GM23338 (cell line): Measurements from ENCODE around the gene DHRSX. TPM values are rescaled to one million over a fixed set of nuclear protein-coding genes. Genes with fewer than 3 reads are reported as not detected.

Source experiments
- ATAC-seq: fragments of 200-7000 bp; cut with Tn5 transposase; 3 replicates; pipeline ENCODE4 v1.9.1; 2020
- DNase-seq: peaks from one replicate; pipeline ENCODE4 v3.0.0-alpha.2; 2015; ENCODE audit warnings: low spot score
- H2AFZ ChIP-seq: fragments of 200-600 bp; sonication (generic); 2 replicates; pipeline ENCODE4 v1.8.0; 2016; ENCODE audit warnings: antibody characterized with exemption, mild to moderate bottlenecking, moderate library complexity
- H3F3A ChIP-seq: fragments of 200-600 bp; sonication (generic); replicated peaks from 2 replicates; pipeline ENCODE4 v1.8.0; 2017; ENCODE audit warnings: antibody characterized with exemption, mixed run types, low read depth
- H3K27ac ChIP-seq: fragments of 200-600 bp; sonication (generic); 2 replicates; pipeline ENCODE4 v1.6.1; 2016; ENCODE audit warnings: low read depth
- H3K27me3 ChIP-seq: fragments of 200-600 bp; sonication (generic); 2 replicates; pipeline ENCODE4 v1.8.0; 2016; ENCODE audit warnings: mild to moderate bottlenecking, mixed run types, moderate library complexity; ENCODE audit not compliant: insufficient read depth
- H3K36me3 ChIP-seq: fragments of 200-600 bp; sonication (generic); 2 replicates; pipeline ENCODE4 v1.8.0; 2016; ENCODE audit warnings: mild to moderate bottlenecking; ENCODE audit not compliant: insufficient read depth
- H3K4me1 ChIP-seq: fragments of 200-600 bp; sonication (generic); 2 replicates; pipeline ENCODE4 v1.8.0; 2016; ENCODE audit warnings: mild to moderate bottlenecking, moderate library complexity; ENCODE audit not compliant: insufficient read depth
- H3K4me2 ChIP-seq: fragments of 200-600 bp; sonication (generic); 2 replicates; pipeline ENCODE4 v1.7.1; 2017; ENCODE audit warnings: mixed run types
- H3K4me3 ChIP-seq: fragments of 200-600 bp; sonication (generic); 2 replicates; pipeline ENCODE4 v1.6.1; 2016; ENCODE audit warnings: mixed run types
- H3K79me2 ChIP-seq: fragments of 200-600 bp; sonication (generic); replicated peaks from 2 replicates; pipeline ENCODE4 v1.8.0; 2017; ENCODE audit warnings: mild to moderate bottlenecking; ENCODE audit not compliant: insufficient read depth
- H3K9me2 ChIP-seq: fragments of 200-600 bp; sonication (generic); 2 replicates; pipeline ENCODE4 v1.8.0; 2017; ENCODE audit not compliant: insufficient read depth
- H4K20me1 ChIP-seq: fragments of 200-600 bp; sonication (generic); replicated peaks from 2 replicates; pipeline ENCODE4 v1.8.0; 2017; ENCODE audit warnings: mild to moderate bottlenecking; ENCODE audit not compliant: insufficient read depth
- H3K27ac Mint-ChIP-seq: 2 replicates; pipeline ENCODE4 v1.8.0; 2020; ENCODE audit warnings: inconsistent platforms, mild to moderate bottlenecking, moderate library complexity, mixed read lengths
- H3K27me3 Mint-ChIP-seq: 3 replicates; pipeline ENCODE4 v1.8.0; 2022; ENCODE audit warnings: low read depth, mild to moderate bottlenecking, moderate library complexity, mixed read lengths, inconsistent platforms; ENCODE audit not compliant: insufficient read depth, poor library complexity
- H3K36me3 Mint-ChIP-seq: 3 replicates; pipeline ENCODE4 v1.8.0; 2021; ENCODE audit warnings: low read depth, mild to moderate bottlenecking, inconsistent platforms, moderate library complexity, mixed read lengths
- H3K4me1 Mint-ChIP-seq: 3 replicates; pipeline ENCODE4 v1.8.0; 2020; ENCODE audit warnings: mild to moderate bottlenecking, inconsistent platforms, mixed read lengths
- H3K4me3 Mint-ChIP-seq: 3 replicates; pipeline ENCODE4 v1.8.0; 2021; ENCODE audit warnings: moderate library complexity, mild to moderate bottlenecking, inconsistent platforms, mixed read lengths
- H3K9me3 Mint-ChIP-seq: 3 replicates; pipeline ENCODE4 v1.8.0; 2020; ENCODE audit warnings: moderate library complexity, mild to moderate bottlenecking, inconsistent platforms, mixed read lengths
- CREB1 ChIP-seq: fragments of 250-450 bp; sonication (Bioruptor Pico); IDR thresholded peaks from 2 replicates; pipeline ENCODE4 v1.5.0; 2020; ENCODE audit warnings: low read depth, mild to moderate bottlenecking, moderate library complexity
- EZH2 ChIP-seq: fragments of 200-600 bp; sonication (generic); IDR thresholded peaks from one replicate; pipeline ENCODE4 v1.8.0; 2017; ENCODE audit warnings: antibody characterized with exemption, mild to moderate bottlenecking, low read depth; ENCODE audit not compliant: unreplicated experiment
- JUNB ChIP-seq: IDR thresholded peaks from one replicate; pipeline ENCODE4 v1.6.1; 2016; ENCODE audit warnings: antibody characterized with exemption; ENCODE audit not compliant: unreplicated experiment
- STAT1 ChIP-seq: IDR thresholded peaks from one replicate; pipeline ENCODE4 v1.6.1; 2016; ENCODE audit warnings: antibody characterized with exemption; ENCODE audit not compliant: unreplicated experiment
- polyA plus RNA-seq: library from polyadenylated mRNA; unstranded; fragments of >200 nt; fragmentation: Nextera tagmentation; extraction: Ambion mirVana; gene quantifications from 2 replicates; pipeline ENCODE4 v1.2.1, GENCODE V29; 2016
- total RNA-seq: library from RNA; depleted of rRNA; stranded (reverse); fragments of >200 nt; shearing (Covaris generic); gene quantifications from 2 replicates; pipeline ENCODE4 v1.2.3, GENCODE V29; 2014
- TF ChIP-seq, protein P1 (sequence below), 2 experiments: fragments of 200-600 bp in 1 of 2; sonication (generic) in 1 of 2; conservative IDR thresholded peaks; 2 replicates each; pipeline versions ENCODE4 v1.5.1 to v1.6.1; 2016 to 2017; ENCODE audit warnings: antibody characterized with exemption in 2 of 2, low read depth in 2 of 2, mild to moderate bottlenecking in 2 of 2, moderate library complexity in 1 of 2
- TF ChIP-seq, protein P2 (sequence below): IDR thresholded peaks from 2 replicates; pipeline ENCODE4 v1.6.1; 2016; ENCODE audit warnings: antibody characterized with exemption
- TF ChIP-seq, protein P3 (sequence below): fragments of 250-450 bp; sonication (Bioruptor Pico); IDR thresholded peaks from 2 replicates; pipeline ENCODE4 v1.5.0; 2020; ENCODE audit warnings: mild to moderate bottlenecking, moderate library complexity

DHRSX gene
- total and polyA plus RNA-seq, 2 experiments from 2014 or later, result 33.9 to 43.0 TPM

DNA sequence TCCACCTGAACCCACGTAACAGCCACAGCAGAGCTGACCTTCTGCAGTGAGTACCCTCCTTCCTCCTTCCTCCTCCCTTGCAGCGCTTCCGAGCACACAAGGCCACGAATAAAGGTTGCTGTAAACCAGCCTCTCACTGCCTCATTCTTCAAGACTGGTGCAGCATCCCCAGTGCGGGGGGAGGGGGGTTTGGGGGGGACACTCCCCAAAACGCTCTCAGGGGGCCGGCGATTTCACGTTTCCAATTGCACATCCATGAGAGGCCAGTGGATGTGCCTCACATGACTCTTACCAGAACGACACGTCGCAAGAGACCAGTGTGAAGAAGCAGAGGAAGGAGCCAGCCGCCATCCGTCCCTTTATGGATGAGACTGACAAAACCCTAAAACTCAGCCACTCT is 5.2 kb downstream of the DHRSX start:
- no peak overlapping the region for H3K4me3 ChIP-seq
- H3F3A ChIP-seq, result peaks cover 7% of the 10 kb centered on the region
- no peaks in the 10 kb centered on the region for H3K27me3 ChIP-seq
- ATAC-seq (peak; percentile 8; the same call in 1 of the 3 replicates), DNase-seq (peak; percentile 26)
- no peaks in the 10 kb centered on the region for H3K9me2 ChIP-seq
- H3K4me2 ChIP-seq, result 0 out of 2 replicates have a peak overlapping the region, but pooled peaks have one; percentile 20
- H3K27ac ChIP-seq, result peak overlapping the region; percentile 89
- H3K36me3 ChIP-seq, result no peaks in the 10 kb centered on the region
- TF ChIP-seq EZH2, result no peak
- no peak for TF ChIP-seq CREB1
- TF ChIP-seq STAT1, result no peak
- TF ChIP-seq, protein P1, sequence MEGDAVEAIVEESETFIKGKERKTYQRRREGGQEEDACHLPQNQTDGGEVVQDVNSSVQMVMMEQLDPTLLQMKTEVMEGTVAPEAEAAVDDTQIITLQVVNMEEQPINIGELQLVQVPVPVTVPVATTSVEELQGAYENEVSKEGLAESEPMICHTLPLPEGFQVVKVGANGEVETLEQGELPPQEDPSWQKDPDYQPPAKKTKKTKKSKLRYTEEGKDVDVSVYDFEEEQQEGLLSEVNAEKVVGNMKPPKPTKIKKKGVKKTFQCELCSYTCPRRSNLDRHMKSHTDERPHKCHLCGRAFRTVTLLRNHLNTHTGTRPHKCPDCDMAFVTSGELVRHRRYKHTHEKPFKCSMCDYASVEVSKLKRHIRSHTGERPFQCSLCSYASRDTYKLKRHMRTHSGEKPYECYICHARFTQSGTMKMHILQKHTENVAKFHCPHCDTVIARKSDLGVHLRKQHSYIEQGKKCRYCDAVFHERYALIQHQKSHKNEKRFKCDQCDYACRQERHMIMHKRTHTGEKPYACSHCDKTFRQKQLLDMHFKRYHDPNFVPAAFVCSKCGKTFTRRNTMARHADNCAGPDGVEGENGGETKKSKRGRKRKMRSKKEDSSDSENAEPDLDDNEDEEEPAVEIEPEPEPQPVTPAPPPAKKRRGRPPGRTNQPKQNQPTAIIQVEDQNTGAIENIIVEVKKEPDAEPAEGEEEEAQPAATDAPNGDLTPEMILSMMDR (conservative IDR thresholded peaks at IDR 0.05; ENCODE audit: low read depth in 2 of 2), result no peak
- TF ChIP-seq, protein P2, sequence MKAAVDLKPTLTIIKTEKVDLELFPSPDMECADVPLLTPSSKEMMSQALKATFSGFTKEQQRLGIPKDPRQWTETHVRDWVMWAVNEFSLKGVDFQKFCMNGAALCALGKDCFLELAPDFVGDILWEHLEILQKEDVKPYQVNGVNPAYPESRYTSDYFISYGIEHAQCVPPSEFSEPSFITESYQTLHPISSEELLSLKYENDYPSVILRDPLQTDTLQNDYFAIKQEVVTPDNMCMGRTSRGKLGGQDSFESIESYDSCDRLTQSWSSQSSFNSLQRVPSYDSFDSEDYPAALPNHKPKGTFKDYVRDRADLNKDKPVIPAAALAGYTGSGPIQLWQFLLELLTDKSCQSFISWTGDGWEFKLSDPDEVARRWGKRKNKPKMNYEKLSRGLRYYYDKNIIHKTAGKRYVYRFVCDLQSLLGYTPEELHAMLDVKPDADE, result no peak
- TF ChIP-seq JUNB, result no peak
- TF ChIP-seq, protein P3, sequence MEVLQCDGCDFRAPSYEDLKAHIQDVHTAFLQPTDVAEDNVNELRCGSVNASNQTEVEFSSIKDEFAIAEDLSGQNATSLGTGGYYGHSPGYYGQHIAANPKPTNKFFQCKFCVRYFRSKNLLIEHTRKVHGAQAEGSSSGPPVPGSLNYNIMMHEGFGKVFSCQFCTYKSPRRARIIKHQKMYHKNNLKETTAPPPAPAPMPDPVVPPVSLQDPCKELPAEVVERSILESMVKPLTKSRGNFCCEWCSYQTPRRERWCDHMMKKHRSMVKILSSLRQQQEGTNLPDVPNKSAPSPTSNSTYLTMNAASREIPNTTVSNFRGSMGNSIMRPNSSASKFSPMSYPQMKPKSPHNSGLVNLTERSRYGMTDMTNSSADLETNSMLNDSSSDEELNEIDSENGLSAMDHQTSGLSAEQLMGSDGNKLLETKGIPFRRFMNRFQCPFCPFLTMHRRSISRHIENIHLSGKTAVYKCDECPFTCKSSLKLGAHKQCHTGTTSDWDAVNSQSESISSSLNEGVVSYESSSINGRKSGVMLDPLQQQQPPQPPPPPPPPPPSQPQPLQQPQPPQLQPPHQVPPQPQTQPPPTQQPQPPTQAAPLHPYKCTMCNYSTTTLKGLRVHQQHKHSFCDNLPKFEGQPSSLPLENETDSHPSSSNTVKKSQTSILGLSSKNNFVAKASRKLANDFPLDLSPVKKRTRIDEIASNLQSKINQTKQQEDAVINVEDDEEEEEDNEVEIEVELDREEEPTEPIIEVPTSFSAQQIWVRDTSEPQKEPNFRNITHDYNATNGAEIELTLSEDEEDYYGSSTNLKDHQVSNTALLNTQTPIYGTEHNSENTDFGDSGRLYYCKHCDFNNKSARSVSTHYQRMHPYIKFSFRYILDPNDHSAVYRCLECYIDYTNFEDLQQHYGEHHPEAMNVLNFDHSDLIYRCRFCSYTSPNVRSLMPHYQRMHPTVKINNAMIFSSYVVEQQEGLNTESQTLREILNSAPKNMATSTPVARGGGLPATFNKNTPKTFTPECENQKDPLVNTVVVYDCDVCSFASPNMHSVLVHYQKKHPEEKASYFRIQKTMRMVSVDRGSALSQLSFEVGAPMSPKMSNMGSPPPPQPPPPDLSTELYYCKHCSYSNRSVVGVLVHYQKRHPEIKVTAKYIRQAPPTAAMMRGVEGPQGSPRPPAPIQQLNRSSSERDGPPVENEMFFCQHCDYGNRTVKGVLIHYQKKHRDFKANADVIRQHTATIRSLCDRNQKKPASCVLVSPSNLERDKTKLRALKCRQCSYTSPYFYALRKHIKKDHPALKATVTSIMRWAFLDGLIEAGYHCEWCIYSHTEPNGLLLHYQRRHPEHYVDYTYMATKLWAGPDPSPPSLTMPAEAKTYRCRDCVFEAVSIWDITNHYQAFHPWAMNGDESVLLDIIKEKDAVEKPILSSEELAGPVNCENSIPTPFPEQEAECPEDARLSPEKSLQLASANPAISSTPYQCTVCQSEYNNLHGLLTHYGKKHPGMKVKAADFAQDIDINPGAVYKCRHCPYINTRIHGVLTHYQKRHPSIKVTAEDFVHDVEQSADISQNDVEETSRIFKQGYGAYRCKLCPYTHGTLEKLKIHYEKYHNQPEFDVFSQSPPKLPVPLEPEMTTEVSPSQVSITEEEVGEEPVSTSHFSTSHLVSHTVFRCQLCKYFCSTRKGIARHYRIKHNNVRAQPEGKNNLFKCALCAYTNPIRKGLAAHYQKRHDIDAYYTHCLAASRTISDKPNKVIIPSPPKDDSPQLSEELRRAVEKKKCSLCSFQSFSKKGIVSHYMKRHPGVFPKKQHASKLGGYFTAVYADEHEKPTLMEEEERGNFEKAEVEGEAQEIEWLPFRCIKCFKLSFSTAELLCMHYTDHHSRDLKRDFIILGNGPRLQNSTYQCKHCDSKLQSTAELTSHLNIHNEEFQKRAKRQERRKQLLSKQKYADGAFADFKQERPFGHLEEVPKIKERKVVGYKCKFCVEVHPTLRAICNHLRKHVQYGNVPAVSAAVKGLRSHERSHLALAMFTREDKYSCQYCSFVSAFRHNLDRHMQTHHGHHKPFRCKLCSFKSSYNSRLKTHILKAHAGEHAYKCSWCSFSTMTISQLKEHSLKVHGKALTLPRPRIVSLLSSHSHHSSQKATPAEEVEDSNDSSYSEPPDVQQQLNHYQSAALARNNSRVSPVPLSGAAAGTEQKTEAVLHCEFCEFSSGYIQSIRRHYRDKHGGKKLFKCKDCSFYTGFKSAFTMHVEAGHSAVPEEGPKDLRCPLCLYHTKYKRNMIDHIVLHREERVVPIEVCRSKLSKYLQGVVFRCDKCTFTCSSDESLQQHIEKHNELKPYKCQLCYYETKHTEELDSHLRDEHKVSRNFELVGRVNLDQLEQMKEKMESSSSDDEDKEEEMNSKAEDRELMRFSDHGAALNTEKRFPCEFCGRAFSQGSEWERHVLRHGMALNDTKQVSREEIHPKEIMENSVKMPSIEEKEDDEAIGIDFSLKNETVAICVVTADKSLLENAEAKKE (CRISPR knock-in tag), result no peak
- H3K4me3 Mint-ChIP-seq, result no peak overlapping the region
- H3K79me2 ChIP-seq, result peaks cover 91% of the 10 kb centered on the region
- H4K20me1 ChIP-seq, result peaks cover 16% of the 10 kb centered on the region; the same call in 1 of the 2 replicates
- peaks cover 44% of the 10 kb centered on the region for H3K36me3 Mint-ChIP-seq
- no peak overlapping the region for H2AFZ ChIP-seq
- no peaks in the 10 kb centered on the region for H3K9me3 Mint-ChIP-seq
- H3K27ac Mint-ChIP-seq, result 0 out of 2 replicates have a peak overlapping the region, but pooled peaks have one; percentile 62
- peaks cover 19% of the 10 kb centered on the region for H3K27me3 Mint-ChIP-seq
- peaks cover 34% of the 10 kb centered on the region for H3K4me1 Mint-ChIP-seq
- H3K4me1 ChIP-seq, result peaks cover 47% of the 10 kb centered on the region
